ENCODE measurements around the gene PUSL1.

DNA sequence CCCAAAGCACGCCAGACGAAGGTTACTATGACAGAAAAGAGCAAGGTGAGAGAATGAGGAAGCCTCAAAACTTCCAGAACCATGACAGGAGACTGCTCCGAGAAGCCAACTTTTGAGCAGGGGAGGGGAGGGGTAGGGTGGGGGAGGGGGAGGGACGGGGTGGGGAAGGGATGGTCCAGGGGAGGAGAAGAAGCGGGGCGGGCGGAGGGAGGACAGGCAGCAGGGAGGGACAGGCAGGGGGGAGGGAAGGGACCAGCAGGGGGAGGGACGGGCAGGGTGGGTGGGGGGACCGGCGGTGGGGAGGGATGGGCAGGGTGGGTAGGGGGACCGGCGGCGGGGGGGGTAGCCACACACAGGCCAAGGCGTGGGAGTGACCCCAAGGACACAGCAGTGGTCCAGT is 14.0 kb downstream of the PUSL1 start:
- TF ChIP-seq, protein P1, sequence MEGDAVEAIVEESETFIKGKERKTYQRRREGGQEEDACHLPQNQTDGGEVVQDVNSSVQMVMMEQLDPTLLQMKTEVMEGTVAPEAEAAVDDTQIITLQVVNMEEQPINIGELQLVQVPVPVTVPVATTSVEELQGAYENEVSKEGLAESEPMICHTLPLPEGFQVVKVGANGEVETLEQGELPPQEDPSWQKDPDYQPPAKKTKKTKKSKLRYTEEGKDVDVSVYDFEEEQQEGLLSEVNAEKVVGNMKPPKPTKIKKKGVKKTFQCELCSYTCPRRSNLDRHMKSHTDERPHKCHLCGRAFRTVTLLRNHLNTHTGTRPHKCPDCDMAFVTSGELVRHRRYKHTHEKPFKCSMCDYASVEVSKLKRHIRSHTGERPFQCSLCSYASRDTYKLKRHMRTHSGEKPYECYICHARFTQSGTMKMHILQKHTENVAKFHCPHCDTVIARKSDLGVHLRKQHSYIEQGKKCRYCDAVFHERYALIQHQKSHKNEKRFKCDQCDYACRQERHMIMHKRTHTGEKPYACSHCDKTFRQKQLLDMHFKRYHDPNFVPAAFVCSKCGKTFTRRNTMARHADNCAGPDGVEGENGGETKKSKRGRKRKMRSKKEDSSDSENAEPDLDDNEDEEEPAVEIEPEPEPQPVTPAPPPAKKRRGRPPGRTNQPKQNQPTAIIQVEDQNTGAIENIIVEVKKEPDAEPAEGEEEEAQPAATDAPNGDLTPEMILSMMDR (IDR thresholded peaks at IDR 0.05; ENCODE audit: low read depth, low read length), result no peak
- TF ChIP-seq EZH2phosphoT487 (IDR thresholded peaks at IDR 0.05; ENCODE audit: low read depth), result no peak

All from OCI-LY3 (cell line).